ENCODE data around the gene STX1A. TPM values are rescaled to one million over a fixed set of nuclear protein-coding genes. Genes with fewer than 3 reads are reported as not detected.

STX1A gene
- polyA plus RNA-seq, 2 of the 4 experiments (the other 2 are of a cell fraction) = 49.2 to 81.7 TPM

- POLR2A ChIA-PET = interaction anchor here (0.8 kb wide), 1 partner anchor 12 kb away, joined by 4 read pairs; no protein-coding TSS in a partner anchor
- peaks cover 33% of the 10 kb centered on the region for H3K4me1 ChIP-seq
- H3K9me3 ChIP-seq = no peaks in the 10 kb centered on the region
- WGBS (ENCODE audit: missing lambda C conversion rate) = 91% methylated on average over 18 of the region's 18 CpGs
- CTCF ChIA-PET = interaction anchor here (0.5 to 4.8 kb wide), 12 partner anchors 9 to 100 kb away, joined by 3 to 19 read pairs (median 4); no protein-coding TSS in a partner anchor
- 0 out of 6 replicates have a peak overlapping the region, but pooled peaks of 1 of the 2 experiments have one; percentile 6 for H3K27ac ChIP-seq
- H3K4me3 ChIP-seq = no peak overlapping the region
- ATAC-seq (no peak), FAIRE-seq (no peak), DNase-seq (ENCODE audit: low read depth in 1 of 2, low spot score in 1 of 2) (no peak)
- peak overlapping the region; percentile 93; the same call in 2 of the 3 replicates for H3K4me2 ChIP-seq
- TF ChIP-seq ATOH8 (CRISPR knock-in tag; IDR thresholded peaks at IDR 0.05; ENCODE audit: low read depth) = no peak
- no peak for TF ChIP-seq NFE2L2 (conservative IDR thresholded peaks at IDR 0.05; ENCODE audit: low read length)
- no peak for TF ChIP-seq JUNB (IDR thresholded peaks at IDR 0.05)
- no peak for TF ChIP-seq CBX2 (IDR thresholded peaks at IDR 0.05; ENCODE audit: borderline replicate concordance, low read depth)
- no peak for TF ChIP-seq FOSL2 (IDR thresholded peaks at IDR 0.05)
- TF ChIP-seq FOSL2 (CRISPR knock-in tag; IDR thresholded peaks at IDR 0.05) = no peak
- TF ChIP-seq USF2 (IDR thresholded peaks at IDR 0.05) = no peak
- no peak for TF ChIP-seq JUN (IDR thresholded peaks at IDR 0.05)
- no peak for TF ChIP-seq PBX3 (IDR thresholded peaks at IDR 0.05)
- no peak for TF ChIP-seq RCOR1 (IDR thresholded peaks at IDR 0.05; ENCODE audit: low read depth, low read length)
- no peak for TF ChIP-seq EHF (CRISPR knock-in tag; IDR thresholded peaks at IDR 0.05)
- TF ChIP-seq CBX8 (IDR thresholded peaks at IDR 0.05) = no peak
- TF ChIP-seq RNF2 (IDR thresholded peaks at IDR 0.05; ENCODE audit: borderline replicate concordance, low read depth) = no peak
- TF ChIP-seq RARB (CRISPR knock-in tag; IDR thresholded peaks at IDR 0.05) = no peak
- no peak for TF ChIP-seq ESRRA (IDR thresholded peaks at IDR 0.05; ENCODE audit: borderline replicate concordance, low read length)
- no peak for TF ChIP-seq FOSB (CRISPR knock-in tag; IDR thresholded peaks at IDR 0.05)
These were observed 34.2 kb downstream of the STX1A start for GRCh38 chr7:73685311-73685710.

DNA sequence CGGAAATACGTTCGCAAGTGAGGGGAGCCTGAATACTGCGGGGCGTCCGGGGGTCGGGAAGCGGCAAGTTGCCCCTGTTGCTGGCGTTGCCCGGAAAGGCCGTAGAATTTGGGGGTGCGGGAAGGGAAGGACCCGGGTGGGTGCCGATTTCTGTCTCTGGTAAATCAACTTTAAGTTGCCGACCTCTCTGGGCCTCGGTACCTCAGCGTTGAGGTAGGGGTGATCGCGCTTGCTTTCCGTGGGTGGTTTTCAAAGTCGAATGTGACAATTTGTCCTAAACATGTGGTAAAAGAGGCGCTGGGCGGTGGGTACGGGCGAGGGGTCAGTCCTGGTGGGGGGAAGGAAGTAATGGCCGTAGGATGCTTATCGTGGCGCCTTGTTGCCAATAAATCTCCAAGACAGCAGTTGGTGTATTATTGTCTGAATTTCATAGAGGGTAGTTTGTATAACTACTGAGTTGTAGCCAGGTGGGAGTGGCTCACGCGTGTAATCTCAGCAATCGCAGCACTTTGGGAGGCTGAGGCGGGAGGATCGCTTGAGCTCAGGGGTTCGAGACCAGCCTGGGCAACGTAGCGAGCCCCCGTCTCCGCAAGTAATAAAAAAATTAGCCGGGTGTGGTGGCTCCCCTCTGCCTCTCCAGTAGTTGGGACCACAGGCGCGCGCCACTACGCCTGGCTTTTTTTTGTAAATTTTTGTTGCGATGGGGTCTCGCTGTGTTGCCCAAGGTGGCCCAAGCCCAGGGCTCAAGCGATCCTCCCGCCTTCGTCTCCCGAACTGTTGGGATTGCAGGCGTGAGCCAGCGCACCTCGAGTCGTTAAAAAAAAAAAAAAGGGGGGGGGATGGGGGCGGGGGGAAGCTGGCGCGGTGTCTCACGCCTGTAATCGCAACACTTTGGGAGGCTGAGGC lies 35.4 kb downstream of the STX1A start:
- WGBS (ENCODE audit: missing lambda C conversion rate) = 10% methylated on average over 56 of the region's 58 CpGs
- Histone ChIP-seq H3K9me3 (no peaks in the 10 kb centered on the region), H3K27ac (peak overlapping the region; percentile 92 to 93), H3K4me1 (peaks cover 33% of the 10 kb centered on the region), H3K4me3 (peak overlapping the region; percentile 77), H3K4me2 (peak overlapping the region; percentile 93)
- ChIA-PET POLR2A (interaction anchor here (0.6 to 1.2 kb wide), 8 partner anchors 12 to 80 kb away, joined by 3 to 13 read pairs (median 4); partner anchors contain the start of gene STX1A), CTCF (interaction anchor here (0.6 to 3.5 kb wide), 7 partner anchors 14 to 131 kb away, joined by 3 to 16 read pairs (median 4); no protein-coding TSS in a partner anchor)
- ATAC-seq (peak in 1 of 2 experiments; percentile 29; a peak in 3 of 6 replicates), DNase-seq (ENCODE audit: low read depth in 1 of 2, low spot score in 1 of 2) (no peak), FAIRE-seq (no peak)
- TF ChIP-seq NR3C1 (IDR thresholded peaks at IDR 0.05) (no peak), MAFK (IDR thresholded peaks at IDR 0.05; ENCODE audit: partially characterized antibody) (no peak), POLR2A (IDR thresholded peaks at IDR 0.05; ENCODE audit: low read length) (no peak), RFX5 (IDR thresholded peaks at IDR 0.05) (no peak), EHF (CRISPR knock-in tag; IDR thresholded peaks at IDR 0.05) (no peak), JUN (IDR thresholded peaks at IDR 0.05) (0 out of 5 replicates have a peak, but pooled peaks of 1 of the 2 experiments have one; percentile 0), CHD4 (IDR thresholded peaks at IDR 0.05; ENCODE audit: borderline replicate concordance) (0 out of 2 replicates have a peak, but pooled peaks have one; percentile 52), RARB (CRISPR knock-in tag; IDR thresholded peaks at IDR 0.05) (no peak)

All from A549 (cell line).